Spinal cord (tissue), 10 donors: ENCODE results near the gene SLC6A12. TPM values are rescaled to one million over a fixed set of nuclear protein-coding genes. Genes with fewer than 3 reads are reported as not detected.

Experiments
- DNase-seq, 6 donors: peaks; one replicate each; pipeline versions ENCODE4 v3.0.0 to v3.0.0-alpha.2; 2013 to 2015; ENCODE audit warnings: low spot score in 6 of 6, low read depth in 4 of 6
- H3K27ac ChIP-seq: one replicate; pipeline ENCODE4 v1.5.1; 2013; ENCODE audit warnings: low read depth, low read length, control low read depth
- H3K27me3 ChIP-seq: one replicate; pipeline ENCODE4 v1.6.1; 2013; ENCODE audit warnings: low read length; ENCODE audit not compliant: control insufficient read depth, insufficient read depth
- H3K36me3 ChIP-seq: one replicate; pipeline ENCODE4 v1.6.1; 2013; ENCODE audit warnings: low read length; ENCODE audit not compliant: control insufficient read depth, insufficient read depth
- H3K4me1 ChIP-seq: one replicate; pipeline ENCODE4 v1.6.1; 2013; ENCODE audit warnings: low read length; ENCODE audit not compliant: control insufficient read depth, insufficient read depth
- H3K4me3 ChIP-seq: one replicate; pipeline ENCODE4 v1.5.1; 2013; ENCODE audit warnings: low read depth, low read length, control low read depth
- H3K9me3 ChIP-seq: one replicate; pipeline ENCODE4 v1.6.1; 2013; ENCODE audit warnings: low read length; ENCODE audit not compliant: control insufficient read depth, insufficient read depth
- WGBS: methylation state at CpG from one replicate; pipeline ENCODE4 v1.1.5; 2013; ENCODE audit warnings: missing lambda C conversion rate; ENCODE audit not compliant: insufficient coverage; 5-methylcytosine and 5-hydroxymethylcytosine counted together
- polyA plus RNA-seq, 2 donors: library from polyadenylated mRNA; unstranded; fragments of 120-200 nt; gene quantifications; one replicate each; pipeline ENCODE4 v1.2.1, GENCODE V29; 2013; ENCODE audit not compliant: insufficient read length in 2 of 2
- total RNA-seq, 2 donors: library from RNA; depleted of rRNA in 1 of 2; stranded (reverse); fragments of 120-200 nt in 1 of 2; fragments of >200 nt in 1 of 2; gene quantifications; one replicate each; pipeline versions ENCODE4 v1.2.3 to v1.2.4, GENCODE V29; 2013 to 2014
- donor health status: healthy.

Gene SLC6A12
- total and polyA plus RNA-seq, 4 donors: 17.6 to 91.0 (median 45.3) TPM

- Histone ChIP-seq H3K4me1 (peaks cover 10% of the 10 kb centered on the region), H3K9me3 (no peaks in the 10 kb centered on the region), H3K27me3 (no peaks in the 10 kb centered on the region), H3K27ac (no peak overlapping the region), H3K4me3 (no peak overlapping the region), H3K36me3 (peaks cover 38% of the 10 kb centered on the region)
- WGBS: 68% methylated on average over 6 of the region's 9 CpGs
- DNase-seq: no peak
These were observed 59.0 kb downstream of the SLC6A12 start for GRCh38 chr12:155006-155405.

DNA sequence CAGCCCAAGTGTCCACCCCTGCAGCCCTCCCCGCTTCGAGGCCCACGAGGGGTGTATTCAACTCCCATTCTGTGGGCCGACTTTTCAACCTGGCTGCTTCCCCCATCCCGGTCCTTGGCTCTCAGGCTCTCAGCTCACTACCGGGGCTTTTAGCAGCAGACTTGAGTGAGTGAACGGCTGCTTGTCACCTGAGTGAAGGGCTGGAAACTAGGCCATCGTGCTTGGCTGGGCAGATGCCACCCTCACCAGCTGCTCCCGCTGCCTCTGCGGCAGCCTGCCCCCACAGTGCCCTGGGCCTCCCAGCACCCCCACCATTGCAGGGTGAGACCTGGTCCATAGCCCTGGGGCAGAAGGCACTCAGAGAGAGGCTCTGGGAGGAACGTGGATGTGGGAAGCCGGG, 59.9 kb downstream of the SLC6A12 start:
- no peak for DNase-seq
- Histone ChIP-seq H3K9me3 (no peaks in the 10 kb centered on the region), H3K27ac (no peak overlapping the region), H3K4me1 (peaks cover 15% of the 10 kb centered on the region), H3K4me3 (no peak overlapping the region), H3K27me3 (no peaks in the 10 kb centered on the region), H3K36me3 (peaks cover 36% of the 10 kb centered on the region)
- WGBS: 83% methylated on average over 12 of the region's 12 CpGs

- WGBS: 14% methylated on average over 8 of the region's 11 CpGs
- H3K27ac ChIP-seq: no peak overlapping the region
- H3K4me1 ChIP-seq: peaks cover 16% of the 10 kb centered on the region
- no peak overlapping the region for H3K4me3 ChIP-seq
- H3K27me3 ChIP-seq: no peaks in the 10 kb centered on the region
- peaks cover 35% of the 10 kb centered on the region for H3K36me3 ChIP-seq
- DNase-seq: peak in 2 of 6 donors; percentile 51 to 63
- H3K9me3 ChIP-seq: no peaks in the 10 kb centered on the region
These were observed 60.7 kb downstream of the SLC6A12 start for GRCh38 chr12:153080-153746.

DNA sequence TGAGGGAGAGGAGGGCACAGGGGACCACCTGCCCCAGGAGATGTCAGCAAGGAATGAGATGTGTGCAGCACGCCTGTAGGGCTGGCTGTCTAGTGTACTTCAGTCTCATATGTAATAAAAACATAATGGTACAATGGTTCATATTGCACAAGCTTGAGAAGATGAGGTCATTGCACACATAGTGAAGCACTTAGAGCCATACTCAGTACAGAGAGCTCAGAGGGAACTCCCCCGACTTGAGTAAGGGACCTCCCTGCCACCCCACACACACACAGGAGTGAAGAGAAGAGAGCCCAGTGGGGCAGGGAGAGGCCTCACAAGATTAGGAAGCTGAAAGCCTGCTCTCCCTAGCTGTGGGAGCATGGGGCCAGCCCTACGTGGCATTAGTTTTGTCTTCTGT, 61.5 kb downstream of the SLC6A12 start:
- DNase-seq: no peak
- Histone ChIP-seq H3K27ac (no peak overlapping the region), H3K4me3 (no peak overlapping the region), H3K9me3 (no peaks in the 10 kb centered on the region), H3K4me1 (peaks cover 16% of the 10 kb centered on the region), H3K36me3 (peaks cover 30% of the 10 kb centered on the region), H3K27me3 (no peaks in the 10 kb centered on the region)
- 83% methylated on average over 1 of the region's 3 CpGs for WGBS

GRCh38 chr12:151579-151978, 62.4 kb downstream of the SLC6A12 start:
- Histone ChIP-seq H3K9me3 (no peaks in the 10 kb centered on the region), H3K27ac (no peak overlapping the region), H3K4me1 (peaks cover 16% of the 10 kb centered on the region), H3K27me3 (no peaks in the 10 kb centered on the region), H3K4me3 (no peak overlapping the region), H3K36me3 (peaks cover 24% of the 10 kb centered on the region)
- WGBS: 78% methylated on average over 3 of the region's 5 CpGs
- DNase-seq: no peak

DNA sequence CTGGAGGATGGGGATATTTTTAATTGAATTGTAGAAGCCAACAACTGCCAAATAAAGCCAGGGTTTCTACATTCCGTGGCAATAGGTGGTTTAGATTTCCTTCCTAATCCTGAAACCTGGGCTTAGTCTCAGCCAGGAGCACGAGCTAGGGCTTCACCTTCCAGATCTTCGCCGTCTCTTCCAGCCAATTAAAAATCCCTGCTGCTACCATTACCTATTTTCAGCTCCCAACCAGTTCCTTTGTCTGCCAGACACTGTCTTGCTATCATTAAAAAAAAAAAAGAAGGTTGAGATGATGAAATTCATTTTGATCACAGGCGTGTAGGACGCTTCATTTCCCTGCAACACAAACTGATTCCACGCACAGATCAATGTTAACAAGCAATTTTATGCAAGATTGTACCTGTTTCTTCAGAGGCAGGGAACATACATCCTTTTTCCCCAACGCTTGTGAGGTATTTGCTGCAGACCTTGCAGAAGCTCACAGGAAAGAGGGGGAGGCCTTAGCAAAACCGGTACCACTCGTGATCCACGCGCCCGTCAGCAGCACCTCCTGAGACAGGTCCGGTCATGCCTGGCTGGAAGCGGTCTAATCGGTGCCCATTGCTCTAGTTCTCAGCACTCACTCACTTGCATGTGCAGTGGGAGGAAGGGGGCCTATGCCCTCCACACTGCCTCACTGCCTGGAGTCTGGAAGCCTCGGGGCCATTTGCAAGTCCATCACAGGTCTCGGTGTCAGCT, 65.1 kb downstream of the SLC6A12 start:
- no peak overlapping the region for H3K4me3 ChIP-seq
- no peaks in the 10 kb centered on the region for H3K9me3 ChIP-seq
- peaks cover 4% of the 10 kb centered on the region for H3K36me3 ChIP-seq
- peak in 1 of 6 donors; percentile 77 for DNase-seq
- peaks cover 40% of the 10 kb centered on the region for H3K4me1 ChIP-seq
- 71% methylated on average over 5 of the region's 18 CpGs for WGBS
- H3K27me3 ChIP-seq: no peaks in the 10 kb centered on the region
- H3K27ac ChIP-seq: no peak overlapping the region

- Histone ChIP-seq H3K4me1 (peaks cover 51% of the 10 kb centered on the region), H3K36me3 (peaks cover 10% of the 10 kb centered on the region), H3K27me3 (no peaks in the 10 kb centered on the region), H3K9me3 (no peaks in the 10 kb centered on the region), H3K27ac (no peak overlapping the region), H3K4me3 (no peak overlapping the region)
- no peak for DNase-seq
- 89% methylated on average over 9 of the region's 9 CpGs for WGBS
These were observed 66.7 kb downstream of the SLC6A12 start for GRCh38 chr12:147242-147641.

GRCh38 chr12:145369-145960, 68.5 kb downstream of the SLC6A12 start:
- peaks cover 22% of the 10 kb centered on the region for H3K36me3 ChIP-seq
- no peak overlapping the region for H3K4me3 ChIP-seq
- H3K9me3 ChIP-seq: no peaks in the 10 kb centered on the region
- peaks cover 59% of the 10 kb centered on the region for H3K4me1 ChIP-seq
- no peak overlapping the region for H3K27ac ChIP-seq
- peaks cover 7% of the 10 kb centered on the region for H3K27me3 ChIP-seq
- peak in 1 of 6 donors; percentile 25 for DNase-seq
- 63% methylated on average over 10 of the region's 14 CpGs for WGBS

- peak overlapping the region; percentile 6 for H3K27ac ChIP-seq
- WGBS: 41% methylated on average over 3 of the region's 5 CpGs
These were observed 69.2 kb downstream of the SLC6A12 start for GRCh38 chr12:144650-145284.

More at GRCh38 chr12:144650-145284, 69.2 kb downstream of the SLC6A12 start:
- Histone ChIP-seq H3K4me1 (peaks cover 55% of the 10 kb centered on the region), H3K9me3 (no peaks in the 10 kb centered on the region), H3K36me3 (peaks cover 22% of the 10 kb centered on the region), H3K4me3 (no peak overlapping the region), H3K27me3 (peaks cover 13% of the 10 kb centered on the region)
- no peak for DNase-seq
